Measurements from ENCODE around the gene ADCK2.
"Not testable (repeated sequence)": the region's sequence is repeated elsewhere in the genome, so short reads cannot be mapped to it uniquely, and the experiment has no call there.

The ADCK2 gene

GRCh38 chr7:140672382-140673062, at the start of gene ADCK2:
ADCK2 (plus strand) TSS chr7:140672945; CDS start chr7:140673331, 386 bp downstream.
- DNase-seq: peak; percentile 61

DNA sequence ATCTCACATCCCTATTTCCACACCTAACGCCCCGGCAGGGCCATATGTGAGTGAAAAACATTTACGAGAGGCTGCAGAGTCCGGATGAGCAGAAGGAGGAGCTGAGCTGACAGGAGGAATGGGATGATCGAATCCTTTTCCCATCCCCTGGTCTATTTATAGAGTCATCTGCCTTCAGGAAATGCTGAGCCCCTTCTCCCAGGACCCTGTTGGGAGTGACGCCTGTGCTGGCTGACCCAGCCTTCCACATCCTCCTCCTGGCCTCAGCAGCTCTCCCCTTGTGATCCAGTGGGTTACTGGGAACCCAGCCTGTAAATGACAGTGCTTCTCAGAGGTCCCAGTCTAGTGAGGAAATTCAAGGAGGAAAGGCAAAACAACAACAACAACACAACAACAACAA, 48.8 kb upstream of the ADCK2 start:
- DNase-seq: no peak

DNA sequence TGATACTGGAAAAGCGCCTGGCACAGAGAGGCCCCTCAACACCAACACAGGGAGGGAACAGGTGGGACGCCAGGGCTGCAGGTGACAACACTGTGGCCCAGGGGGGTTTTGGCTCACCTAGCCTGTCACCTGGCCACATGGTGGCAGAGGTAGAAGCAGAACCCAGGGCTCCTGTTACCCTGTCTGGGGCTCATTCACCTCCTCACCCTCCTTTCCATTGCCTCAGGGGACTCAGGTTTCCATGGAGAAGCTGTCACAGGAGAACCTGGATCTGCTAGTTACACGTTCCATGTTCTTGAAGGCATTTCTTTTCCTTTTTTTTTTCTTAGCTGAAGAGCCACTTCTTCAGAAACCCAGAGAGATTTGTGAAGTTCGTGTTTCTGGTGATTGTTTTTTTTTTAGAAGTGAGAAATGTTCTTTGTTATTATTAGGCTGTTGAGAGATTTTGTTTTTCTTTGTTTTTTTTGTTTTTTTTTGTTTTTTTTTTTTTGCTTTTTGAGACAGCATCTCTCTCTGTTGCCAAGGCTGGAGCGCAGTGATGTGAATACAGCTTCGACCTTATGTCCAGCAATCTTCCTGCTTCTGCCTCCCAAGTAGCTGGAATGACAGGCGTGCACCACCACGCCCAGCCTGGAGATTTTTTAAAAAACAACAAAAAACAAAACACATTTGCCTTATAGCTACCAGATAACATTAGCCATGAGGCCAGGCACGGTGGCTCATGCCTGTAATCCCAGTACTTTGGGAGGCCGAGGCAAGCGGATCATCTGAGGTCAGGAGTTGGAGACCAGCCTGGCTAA, 48.2 kb upstream of the ADCK2 start:
- DNase-seq: no peak

DNA sequence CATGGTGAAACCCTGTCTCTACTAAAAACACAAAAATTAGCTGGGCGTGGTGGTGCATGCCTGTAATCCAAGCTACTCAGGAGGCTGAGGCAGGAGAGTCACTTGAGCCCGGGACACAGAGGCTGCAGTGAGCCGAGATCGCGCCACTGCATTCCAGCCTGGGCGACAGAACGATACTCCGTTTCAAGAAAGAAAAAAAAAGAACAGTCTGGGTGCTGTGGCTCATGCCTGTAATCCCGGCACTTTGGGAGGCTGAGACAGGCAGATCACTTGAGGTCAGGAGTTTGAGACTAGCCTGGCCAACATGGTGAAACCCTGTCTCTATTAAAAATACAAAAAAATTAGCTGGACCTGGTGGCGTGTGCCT, 47.6 kb upstream of the ADCK2 start:
- DNase-seq: not testable (repeated sequence)

DNA sequence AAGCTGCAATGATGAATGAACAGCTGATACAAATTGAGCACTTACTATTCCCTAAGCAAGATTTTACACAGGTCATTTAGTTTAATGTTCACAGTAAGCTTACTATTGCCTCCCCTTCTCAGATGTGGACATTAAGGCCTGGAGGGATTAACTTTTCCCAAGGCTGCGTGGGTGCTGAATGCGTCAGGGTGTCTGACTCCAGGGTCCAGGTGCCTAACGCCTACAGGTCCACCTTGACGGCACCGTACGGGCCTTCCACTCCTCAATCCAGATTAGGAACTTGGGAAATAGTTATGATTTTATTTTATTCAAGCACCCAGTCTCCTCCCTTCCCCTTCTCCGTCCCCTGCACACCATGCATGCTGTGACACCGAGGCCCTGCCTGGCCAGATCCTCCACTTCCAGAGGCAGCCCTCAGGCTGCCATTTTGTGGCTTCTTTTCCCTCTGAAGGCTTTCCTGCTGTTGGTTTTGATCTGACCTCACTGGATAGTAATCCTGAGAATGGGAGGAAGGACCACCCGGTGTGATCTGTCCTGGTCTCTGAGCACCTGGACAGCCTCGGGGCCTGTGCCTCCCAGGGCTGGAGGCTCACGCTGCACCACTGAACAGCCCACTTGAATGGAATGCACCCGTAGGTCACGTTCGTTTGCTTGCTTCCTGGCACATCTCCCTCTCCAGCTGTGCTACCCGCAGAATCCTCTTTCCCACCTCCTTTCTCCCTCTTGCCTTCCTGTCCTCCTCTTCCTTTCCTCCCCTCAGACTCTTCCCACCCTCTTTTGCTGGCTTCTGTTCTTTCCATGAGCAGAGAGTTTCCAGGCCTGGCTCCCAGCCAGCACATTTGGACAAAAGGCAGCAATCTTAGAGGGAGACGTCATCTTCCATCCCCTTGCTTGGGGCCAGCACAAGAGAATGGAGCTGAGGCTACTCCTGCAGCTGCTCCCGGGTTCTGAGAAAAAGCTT, 46.6 kb upstream of the ADCK2 start:
- DNase-seq: no peak

- DNase-seq: no peak
Measured at GRCh38 chr7:140631021-140631420, 41.7 kb upstream of the ADCK2 start.

GRCh38 chr7:140631602-140632001, 41.1 kb upstream of the ADCK2 start:
- no peak for DNase-seq

GRCh38 chr7:140635345-140635744, 37.4 kb upstream of the ADCK2 start:
- no peak for DNase-seq

DNA sequence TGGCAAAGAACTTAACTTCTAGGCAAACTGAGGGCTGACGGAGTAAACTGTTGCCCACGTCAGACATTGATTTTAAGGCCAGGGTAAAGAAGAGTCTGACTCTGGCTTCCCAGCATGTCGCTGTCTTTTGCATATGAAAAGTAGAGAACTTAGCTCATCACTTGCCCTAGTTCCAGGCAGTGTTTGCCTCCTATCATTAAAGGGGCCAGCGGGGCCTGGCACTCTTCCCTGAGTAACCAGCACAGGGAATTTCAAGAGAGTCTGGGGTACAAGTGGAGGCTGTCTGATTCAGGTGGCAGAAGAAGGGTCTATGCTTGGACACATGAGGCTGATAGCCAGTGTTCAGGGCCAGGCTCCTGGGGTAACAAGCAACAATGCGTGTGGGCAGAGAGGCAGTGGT, 36.9 kb upstream of the ADCK2 start:
- no peak for DNase-seq

GRCh38 chr7:140637400-140637799, 35.3 kb upstream of the ADCK2 start:
- no peak for DNase-seq

DNA sequence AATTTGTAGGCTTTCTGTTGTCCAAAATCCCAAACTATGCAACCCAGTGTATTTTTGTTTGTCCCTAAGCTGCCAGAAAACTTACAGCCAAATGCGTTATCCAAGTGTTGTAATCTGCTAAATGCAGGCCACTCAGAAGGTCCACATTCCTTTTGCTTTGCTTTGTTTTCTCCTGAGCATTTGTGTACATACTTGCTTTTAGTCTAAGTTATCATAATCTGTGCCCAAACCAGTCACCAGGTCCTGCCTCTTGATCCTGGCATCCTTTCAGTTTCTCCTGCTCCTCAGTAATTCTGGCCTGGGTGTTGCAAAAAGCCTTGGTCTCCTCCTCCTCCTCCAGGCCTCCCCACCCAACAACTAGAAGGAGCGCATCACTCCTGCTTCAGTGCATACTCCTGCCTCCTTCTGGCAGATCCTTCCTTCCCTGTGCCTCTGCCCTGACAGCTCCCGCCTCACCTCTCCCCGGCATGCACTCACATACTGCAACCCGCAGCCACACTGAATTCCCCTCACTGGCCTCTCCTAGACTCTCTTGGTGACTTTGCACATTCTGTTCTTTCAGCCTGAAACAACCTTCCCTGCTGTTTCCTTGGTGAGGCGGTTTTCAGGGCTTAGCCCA, 34.5 kb upstream of the ADCK2 start:
- DNase-seq: no peak

- peak; percentile 40 for DNase-seq
Measured at GRCh38 chr7:140639366-140640053, 33.2 kb upstream of the ADCK2 start.

DNA sequence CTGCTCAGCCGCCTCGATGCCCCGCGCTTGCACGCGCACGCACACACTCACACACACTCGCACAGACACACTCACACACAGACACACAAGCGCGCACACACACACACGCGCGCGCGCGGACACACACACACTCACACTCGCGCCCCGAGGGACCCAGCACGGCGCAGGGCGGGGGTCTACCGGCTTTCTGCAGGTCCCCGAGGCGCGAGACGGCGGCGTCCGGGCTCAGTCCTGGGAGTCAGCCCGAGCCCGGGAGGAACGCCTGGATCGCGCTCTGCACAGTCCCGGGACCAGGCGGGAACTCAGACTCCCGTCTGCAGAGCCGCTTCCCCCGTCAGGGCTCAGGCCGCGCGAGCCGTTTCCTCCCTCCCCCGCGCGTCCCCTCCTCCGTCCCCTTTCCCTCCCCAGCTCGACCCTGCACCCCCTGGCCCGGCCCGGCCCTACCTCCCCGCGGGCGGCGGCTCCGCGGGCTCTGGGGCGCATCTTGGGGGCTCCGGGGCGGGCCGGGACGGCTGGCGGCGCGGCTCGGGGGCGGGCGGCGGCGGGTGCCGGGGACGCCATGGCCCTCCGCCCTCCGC, 32.6 kb upstream of the ADCK2 start:
- no peak for DNase-seq

- no peak for DNase-seq
Measured at GRCh38 chr7:140640727-140641523, 31.8 kb upstream of the ADCK2 start, which contains the start of gene DENND2A. DENND2A (minus strand) TSS chr7:140640813; CDS start chr7:140602397, 38,416 bp downstream.

DNA sequence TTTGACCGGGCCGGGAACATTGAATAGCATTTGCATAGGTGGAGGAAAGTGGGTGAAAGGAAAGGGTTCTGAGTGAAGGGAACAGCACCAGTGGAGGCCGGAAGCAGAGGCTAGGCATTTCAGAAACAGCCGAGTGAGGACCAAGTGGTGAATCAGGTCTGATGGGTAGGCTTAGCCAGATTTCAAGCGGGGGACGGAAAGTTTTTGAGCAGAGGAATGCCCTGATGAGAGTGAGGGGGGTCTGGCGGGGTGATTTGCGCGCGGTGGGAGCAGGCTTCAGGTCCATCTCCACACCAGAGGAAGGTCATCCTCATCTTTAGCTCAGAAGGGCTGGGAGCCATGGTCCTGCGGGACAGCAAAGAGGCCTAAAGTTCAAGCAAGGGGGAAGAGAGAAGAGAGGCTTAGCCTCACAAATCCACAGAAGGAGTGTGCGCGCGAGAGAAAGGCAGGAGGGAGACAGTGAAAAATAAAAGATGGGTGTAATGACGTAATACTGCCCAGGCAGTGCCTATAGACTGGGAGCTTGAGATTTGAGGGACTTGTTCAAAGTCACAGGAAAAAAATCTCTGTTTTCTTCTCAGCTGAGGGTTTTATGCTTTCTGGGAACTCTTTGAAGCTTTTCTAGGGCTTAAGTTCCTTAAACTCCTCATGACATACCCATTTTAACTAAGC, 31.1 kb upstream of the ADCK2 start:
- no peak for DNase-seq

- DNase-seq: no peak
Measured at GRCh38 chr7:140643416-140643815, 29.3 kb upstream of the ADCK2 start.

- DNase-seq: not testable (repeated sequence)
Measured at GRCh38 chr7:140644761-140645160, 28.0 kb upstream of the ADCK2 start.

- no peak for DNase-seq
Measured at GRCh38 chr7:140645166-140645900, 27.4 kb upstream of the ADCK2 start.

- DNase-seq: peak; percentile 28
Measured at GRCh38 chr7:140646931-140647647, 25.7 kb upstream of the ADCK2 start.
